Fibroblast of skin of right biceps (primary cell): ENCODE results near the gene TBX6.

Source experiments
- DNase-seq: peaks from one replicate; pipeline ENCODE4 v3.0.0-alpha.2; 2013

The TBX6 gene

GRCh38 chr16:30113711-30114333 lies 22.1 kb upstream of the TBX6 start:
- DNase-seq = peak; percentile 13

GRCh38 chr16:30113031-30113710 lies 21.4 kb upstream of the TBX6 start, which contains the start of gene GDPD3:
Gene GDPD3 (minus strand): TSS chr16:30113537. CDS start chr16:30113478, 59 bp downstream.
- DNase-seq = no peak

GRCh38 chr16:30112197-30113030 lies 20.7 kb upstream of the TBX6 start:
- DNase-seq = peak; percentile 51

GRCh38 chr16:30110661-30111060 lies 18.9 kb upstream of the TBX6 start:
- DNase-seq = peak; percentile 24

- DNase-seq = no peak
Measured at GRCh38 chr16:30108059-30108850, 16.5 kb upstream of the TBX6 start.

GRCh38 chr16:30104492-30104891 lies 12.8 kb upstream of the TBX6 start:
- no peak for DNase-seq

- DNase-seq = no peak
Measured at GRCh38 chr16:30104090-30104489, 12.4 kb upstream of the TBX6 start.

- DNase-seq = no peak
Measured at GRCh38 chr16:30096862-30097563, 5.3 kb upstream of the TBX6 start.

- peak; percentile 89 for DNase-seq
Measured at GRCh38 chr16:30096105-30096861, 4.6 kb upstream of the TBX6 start, which contains the start of gene YPEL3. Gene YPEL3 (minus strand): TSS chr16:30096213. CDS start chr16:30095482, 731 bp downstream.

- no peak for DNase-seq
Measured at GRCh38 chr16:30095166-30096078, 3.7 kb upstream of the TBX6 start.

- DNase-seq = no peak
Measured at GRCh38 chr16:30094541-30095165, 2.9 kb upstream of the TBX6 start.

GRCh38 chr16:30092373-30093010 lies 768 bp upstream of the TBX6 start:
- peak; percentile 60 for DNase-seq

GRCh38 chr16:30090610-30091331 lies 953 bp downstream of the TBX6 start:
- no peak for DNase-seq

GRCh38 chr16:30088832-30089624 lies 2.7 kb downstream of the TBX6 start:
- DNase-seq = no peak

- no peak for DNase-seq
Measured at GRCh38 chr16:30088237-30088831, 3.4 kb downstream of the TBX6 start.

- DNase-seq = no peak
Measured at GRCh38 chr16:30087181-30087898, 4.4 kb downstream of the TBX6 start.
